HCT116 (cell line): ENCODE measurements around the gene TMEFF2. TPM values are rescaled to one million over a fixed set of nuclear protein-coding genes. Genes with fewer than 3 reads are reported as not detected.

Source experiments
- ATAC-seq: fragments of 200-7000 bp; cut with Tn5 transposase; 2 replicates; pipeline ENCODE4 v1.9.1; 2020; ENCODE audit warnings: mild to moderate bottlenecking, moderate library complexity
- BruUV-seq: library from RNA; stranded (reverse); fragments of 400-500 nt; replicated peaks from 2 replicates; lab custom pipeline; 2021; lab: Mats Ljungman, UMichigan
- CTCF ChIA-PET: fragments of 300-600 bp; sonication (Branson Sonifier 250); formaldehyde crosslinking; loops from one replicate; lab custom pipeline; 2021; ENCODE audit warnings: antibody characterized with exemption; lab: Charles Lee
- POLR2A ChIA-PET: fragments of 300-600, 350-600 bp; sonication (Branson Sonifier 250); formaldehyde crosslinking; loops from one replicate; lab custom pipeline; 2021; ENCODE audit warnings: antibody characterized with exemption; lab: Charles Lee
- RAD21 ChIA-PET, 2 experiments: fragments of 300-600 bp; sonication (Branson Sonifier 250); formaldehyde crosslinking; loops; one replicate each; lab custom pipeline; 2023; ENCODE audit warnings: low total read pairs in 2 of 2; ENCODE audit not compliant: uncharacterized antibody in 2 of 2, unreplicated experiment in 2 of 2, low non-redundant PET in 1 of 2; lab: Charles Lee
- DNase-seq: peaks from one replicate; pipeline ENCODE4 v3.0.0-alpha.2; 2010; ENCODE audit warnings: low read depth, low spot score
- H2AFZ ChIP-seq: fragments of 200-600 bp; shearing (Covaris generic), sonication (generic); 2 replicates; pipeline ENCODE4 v1.6.1; 2017; ENCODE audit warnings: low read depth, mixed run types, mixed read lengths, antibody characterized with exemption, low read length; ENCODE audit not compliant: poor library complexity, severe bottlenecking
- H3K27ac ChIP-seq: 2 replicates; pipeline ENCODE4 v1.5.1; 2012; ENCODE audit warnings: low read depth, low read length
- H3K27me3 ChIP-seq: fragments of 200-600 bp; sonication (generic); 2 replicates; pipeline ENCODE4 v1.6.1; 2016; ENCODE audit warnings: mixed run types, low read length, mixed read lengths; ENCODE audit not compliant: insufficient read depth
- H3K36me3 ChIP-seq, 2 experiments: fragments of 200-500 bp in 1 of 2; fragments of 200-600 bp in 1 of 2; sonication (Bioruptor generic) in 1 of 2; sonication (generic) in 1 of 2; 2 replicates each; pipeline versions ENCODE4 v1.5.1 to v1.6.1; 2014 to 2016; ENCODE audit warnings: low read length in 2 of 2, inconsistent platforms in 1 of 2, mixed read lengths in 1 of 2, mixed run types in 1 of 2; ENCODE audit not compliant: insufficient read depth in 2 of 2, control insufficient read depth in 1 of 2
- H3K4me1 ChIP-seq, 2 experiments: fragments of 200-600 bp in 1 of 2; sonication (generic) in 1 of 2; 2 replicates each; pipeline versions ENCODE4 v1.5.1 to v1.6.1; 2012 to 2017; ENCODE audit warnings: low read length in 2 of 2, inconsistent platforms in 1 of 2, mild to moderate bottlenecking in 1 of 2, mixed read lengths in 1 of 2, mixed run types in 1 of 2, moderate library complexity in 1 of 2; ENCODE audit not compliant: insufficient read depth in 2 of 2, control insufficient read depth in 1 of 2
- H3K4me2 ChIP-seq: fragments of 200-600 bp; sonication (generic); 2 replicates; pipeline ENCODE4 v1.6.1; 2017; ENCODE audit warnings: mixed run types, low read length, mixed read lengths
- H3K4me3 ChIP-seq, 2 experiments: fragments of 200-600 bp in 1 of 2; sonication (generic) in 1 of 2; replicated peaks in 1 of 2; 2 replicates each; pipeline ENCODE4 v1.5.1; 2011 to 2016; ENCODE audit warnings: low read length in 2 of 2, control low read depth in 1 of 2, low read depth in 1 of 2, mild to moderate bottlenecking in 1 of 2, mixed read lengths in 1 of 2, mixed run types in 1 of 2
- H3K79me2 ChIP-seq: fragments of 200-600 bp; sonication (generic); 2 replicates; pipeline ENCODE4 v1.6.1; 2017; ENCODE audit warnings: mild to moderate bottlenecking, mixed run types, low read length, moderate library complexity, mixed read lengths; ENCODE audit not compliant: insufficient read depth
- H3K9ac ChIP-seq: fragments of 200-600 bp; sonication (generic); 2 replicates; pipeline ENCODE4 v1.6.1; 2016; ENCODE audit warnings: low read length, mixed read lengths
- H3K9me2 ChIP-seq: fragments of 200-600 bp; sonication (generic), shearing (Covaris generic); 2 replicates; pipeline ENCODE4 v1.6.1; 2017; ENCODE audit warnings: mixed run types, mild to moderate bottlenecking, moderate library complexity; ENCODE audit not compliant: insufficient read depth
- H3K9me3 ChIP-seq, 2 experiments: fragments of 200-500 bp in 1 of 2; fragments of 200-600 bp in 1 of 2; sonication (Bioruptor generic) in 1 of 2; sonication (generic) in 1 of 2; 2 replicates each; pipeline ENCODE4 v1.6.1; 2014 to 2017; ENCODE audit warnings: low read length in 2 of 2, mixed read lengths in 2 of 2, inconsistent platforms in 1 of 2, low read depth in 1 of 2, mild to moderate bottlenecking in 1 of 2, mixed run types in 1 of 2, moderate library complexity in 1 of 2; ENCODE audit not compliant: control insufficient read depth in 1 of 2, insufficient read depth in 1 of 2
- H4K20me1 ChIP-seq: fragments of 200-600 bp; sonication (generic), shearing (Covaris generic); 2 replicates; pipeline ENCODE4 v1.6.1; 2017; ENCODE audit warnings: mixed run types, mild to moderate bottlenecking, moderate library complexity; ENCODE audit not compliant: insufficient read depth
- CBX3 ChIP-seq: IDR thresholded peaks from 2 replicates; pipeline ENCODE4 v1.6.1; 2012; ENCODE audit warnings: low read depth
- CEBPB ChIP-seq: IDR thresholded peaks from 2 replicates; pipeline ENCODE4 v1.6.1; 2012; ENCODE audit warnings: low read depth
- EGR1 ChIP-seq: IDR thresholded peaks from 2 replicates; pipeline ENCODE4 v1.6.1; 2012; ENCODE audit warnings: low read depth
- ELF1 ChIP-seq: IDR thresholded peaks from 2 replicates; pipeline ENCODE4 v1.6.1; 2012; ENCODE audit warnings: low read depth, borderline replicate concordance
- EZH2 ChIP-seq: fragments of 200-600 bp; sonication (generic); IDR thresholded peaks from 2 replicates; pipeline ENCODE4 v1.6.1; 2017; ENCODE audit warnings: antibody characterized with exemption, mixed run types
- EZH2phosphoT487 ChIP-seq: fragments of 200-600 bp; IDR thresholded peaks from 2 replicates; pipeline ENCODE4 v1.6.1; 2018; ENCODE audit warnings: antibody characterized with exemption, borderline replicate concordance
- FOSL1 ChIP-seq: IDR thresholded peaks from 2 replicates; pipeline ENCODE4 v1.6.1; 2012; ENCODE audit warnings: low read depth
- JUND ChIP-seq: IDR thresholded peaks from 2 replicates; pipeline ENCODE4 v1.6.1; 2012
- POLR2AphosphoS5 ChIP-seq: IDR thresholded peaks from 2 replicates; pipeline ENCODE4 v1.6.1; 2011; ENCODE audit warnings: mild to moderate bottlenecking, low read depth, low read length, moderate library complexity
- RAD21 ChIP-seq: IDR thresholded peaks from 2 replicates; pipeline ENCODE4 v1.6.1; 2012; ENCODE audit warnings: low read depth, mild to moderate bottlenecking
- SIN3A ChIP-seq: IDR thresholded peaks from 2 replicates; pipeline ENCODE4 v1.6.1; 2012; ENCODE audit warnings: low read depth
- SP1 ChIP-seq: IDR thresholded peaks from 2 replicates; pipeline ENCODE4 v1.6.1; 2012; ENCODE audit warnings: low read depth
- TCF7L2 ChIP-seq: IDR thresholded peaks from 2 replicates; pipeline ENCODE4 v1.7.0; 2011; ENCODE audit warnings: borderline replicate concordance, inconsistent platforms; ENCODE audit not compliant: insufficient read depth, insufficient read length; ENCODE audit errors: extremely low read depth
- YY1 ChIP-seq: IDR thresholded peaks from 2 replicates; pipeline ENCODE4 v1.6.1; 2011; ENCODE audit warnings: low read length, low read depth, moderate library complexity, mild to moderate bottlenecking; ENCODE audit not compliant: insufficient replicate concordance; ENCODE audit errors: extremely low read depth
- ZFX ChIP-seq: fragments of 450-650 bp; IDR thresholded peaks from 2 replicates; pipeline ENCODE4 v1.6.1; 2017
- intact Hi-C: fragments of 100-400 bp; cut with micrococcal nuclease; formaldehyde crosslinking; loops from 2 replicates; pipeline ENCODE4 v1.10.0; 2022
- total RNA-seq: library from RNA; stranded (reverse); gene quantifications from one replicate; pipeline ENCODE4 v1.2.1, GENCODE V29; 2021; ENCODE audit not compliant: unreplicated experiment
- TF ChIP-seq, protein P1 (sequence below): IDR thresholded peaks from 2 replicates; pipeline ENCODE4 v1.6.1; 2012
- TF ChIP-seq, protein P2 (sequence below): IDR thresholded peaks from 2 replicates; pipeline ENCODE4 v1.6.1; 2012
- TF ChIP-seq, protein P3 (sequence below): IDR thresholded peaks from 2 replicates; pipeline ENCODE4 v1.6.1; 2012; ENCODE audit warnings: low read depth

The TMEFF2 gene
- total RNA-seq, 1 experiment from 2014 or later = not detected

DNA sequence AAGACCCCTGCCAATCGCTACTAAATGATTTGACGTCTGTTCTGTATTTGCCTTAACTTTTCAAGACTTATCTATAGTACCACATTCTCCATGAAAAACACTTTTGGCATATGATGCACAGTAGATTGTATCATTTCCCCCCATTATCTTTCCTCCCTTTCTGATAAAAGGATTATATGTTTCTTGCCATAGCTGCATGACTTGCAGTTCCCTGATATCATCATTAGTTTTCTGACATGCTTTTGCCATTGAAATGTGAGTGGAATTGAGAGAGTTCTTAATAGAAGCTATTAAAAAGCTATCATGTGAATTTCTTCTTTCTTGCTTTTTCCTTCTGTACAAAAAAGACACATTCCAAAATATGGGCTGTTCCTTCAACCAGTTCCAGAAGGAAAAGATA is 130.3 kb downstream of the TMEFF2 start:
- ChIA-PET CTCF (interaction anchor here (1.2 kb wide), 1 partner anchor 98 kb away, joined by 3 read pairs; no protein-coding TSS in a partner anchor), RAD21 (no interaction called here)
- no peaks in the 10 kb centered on the region for H3K4me1 ChIP-seq
- H3K27ac ChIP-seq = no peak overlapping the region
- H3K9ac ChIP-seq = no peak overlapping the region
- intact Hi-C loops = no loop called here
- no TSS peak for BruUV-seq
- ATAC-seq = no peak
- TF ChIP-seq CEBPB = no peak
- no peak for TF ChIP-seq POLR2AphosphoS5
- no peak for TF ChIP-seq ZFX
- TF ChIP-seq, protein P1, sequence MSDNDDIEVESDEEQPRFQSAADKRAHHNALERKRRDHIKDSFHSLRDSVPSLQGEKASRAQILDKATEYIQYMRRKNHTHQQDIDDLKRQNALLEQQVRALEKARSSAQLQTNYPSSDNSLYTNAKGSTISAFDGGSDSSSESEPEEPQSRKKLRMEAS = no peak
- TF ChIP-seq YY1 = no peak
- TF ChIP-seq SIN3A = no peak
- no peak for TF ChIP-seq EZH2
- TF ChIP-seq, protein P2, sequence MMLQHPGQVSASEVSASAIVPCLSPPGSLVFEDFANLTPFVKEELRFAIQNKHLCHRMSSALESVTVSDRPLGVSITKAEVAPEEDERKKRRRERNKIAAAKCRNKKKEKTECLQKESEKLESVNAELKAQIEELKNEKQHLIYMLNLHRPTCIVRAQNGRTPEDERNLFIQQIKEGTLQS = no peak
- TF ChIP-seq TCF7L2 = no peak
- TF ChIP-seq RAD21 = no peak
- TF ChIP-seq FOSL1 = no peak
- TF ChIP-seq SP1 = no peak
- TF ChIP-seq EGR1 = no peak
- TF ChIP-seq, all 23 proteins: peak for 0
- H3K79me2 ChIP-seq = no peaks in the 10 kb centered on the region
- no peaks in the 10 kb centered on the region for H4K20me1 ChIP-seq
- no peak overlapping the region for H3K4me3 ChIP-seq
- no peak for DNase-seq
- H2AFZ ChIP-seq = no peak overlapping the region
- no peaks in the 10 kb centered on the region for H3K36me3 ChIP-seq
- H3K9me2 ChIP-seq = peaks cover 5% of the 10 kb centered on the region; the same call in 1 of the 2 replicates
- no peaks in the 10 kb centered on the region for H3K9me3 ChIP-seq
- H3K27me3 ChIP-seq = no peaks in the 10 kb centered on the region
- POLR2A ChIA-PET = no interaction called here
- no peak overlapping the region for H3K4me2 ChIP-seq

DNA sequence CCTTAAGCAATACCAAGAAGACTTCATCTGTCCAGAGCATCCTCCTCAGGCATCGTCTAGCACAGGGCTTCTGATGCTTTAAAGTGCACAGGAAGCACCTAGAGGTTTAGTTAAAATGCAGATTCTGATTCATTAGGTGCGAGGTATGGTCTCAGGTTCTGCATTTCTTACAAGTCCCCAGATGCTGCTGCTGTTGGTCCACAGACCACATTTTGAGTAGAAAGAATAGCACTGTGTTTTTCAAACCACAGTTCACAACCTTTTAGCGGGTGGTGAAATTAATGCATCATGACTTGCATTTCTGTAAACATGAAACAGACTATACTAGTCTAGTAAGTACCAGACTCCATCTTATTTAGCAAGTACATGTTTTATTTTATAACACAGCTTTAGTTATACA is 134.6 kb downstream of the TMEFF2 start:
- no peak for TF ChIP-seq SIN3A
- no peak for TF ChIP-seq JUND
- no peak for TF ChIP-seq ZFX
- TF ChIP-seq, protein P2 = no peak
- no peak for TF ChIP-seq EZH2phosphoT487
- TF ChIP-seq FOSL1 = no peak
- TF ChIP-seq CBX3 = no peak
- TF ChIP-seq, protein P3, sequence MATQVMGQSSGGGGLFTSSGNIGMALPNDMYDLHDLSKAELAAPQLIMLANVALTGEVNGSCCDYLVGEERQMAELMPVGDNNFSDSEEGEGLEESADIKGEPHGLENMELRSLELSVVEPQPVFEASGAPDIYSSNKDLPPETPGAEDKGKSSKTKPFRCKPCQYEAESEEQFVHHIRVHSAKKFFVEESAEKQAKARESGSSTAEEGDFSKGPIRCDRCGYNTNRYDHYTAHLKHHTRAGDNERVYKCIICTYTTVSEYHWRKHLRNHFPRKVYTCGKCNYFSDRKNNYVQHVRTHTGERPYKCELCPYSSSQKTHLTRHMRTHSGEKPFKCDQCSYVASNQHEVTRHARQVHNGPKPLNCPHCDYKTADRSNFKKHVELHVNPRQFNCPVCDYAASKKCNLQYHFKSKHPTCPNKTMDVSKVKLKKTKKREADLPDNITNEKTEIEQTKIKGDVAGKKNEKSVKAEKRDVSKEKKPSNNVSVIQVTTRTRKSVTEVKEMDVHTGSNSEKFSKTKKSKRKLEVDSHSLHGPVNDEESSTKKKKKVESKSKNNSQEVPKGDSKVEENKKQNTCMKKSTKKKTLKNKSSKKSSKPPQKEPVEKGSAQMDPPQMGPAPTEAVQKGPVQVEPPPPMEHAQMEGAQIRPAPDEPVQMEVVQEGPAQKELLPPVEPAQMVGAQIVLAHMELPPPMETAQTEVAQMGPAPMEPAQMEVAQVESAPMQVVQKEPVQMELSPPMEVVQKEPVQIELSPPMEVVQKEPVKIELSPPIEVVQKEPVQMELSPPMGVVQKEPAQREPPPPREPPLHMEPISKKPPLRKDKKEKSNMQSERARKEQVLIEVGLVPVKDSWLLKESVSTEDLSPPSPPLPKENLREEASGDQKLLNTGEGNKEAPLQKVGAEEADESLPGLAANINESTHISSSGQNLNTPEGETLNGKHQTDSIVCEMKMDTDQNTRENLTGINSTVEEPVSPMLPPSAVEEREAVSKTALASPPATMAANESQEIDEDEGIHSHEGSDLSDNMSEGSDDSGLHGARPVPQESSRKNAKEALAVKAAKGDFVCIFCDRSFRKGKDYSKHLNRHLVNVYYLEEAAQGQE = no peak
- no peak for TF ChIP-seq ELF1
- TF ChIP-seq EZH2 = no peak
- H3K9ac ChIP-seq = no peak overlapping the region
- no peak overlapping the region for H3K27ac ChIP-seq
- BruUV-seq = no TSS peak
- H3K4me3 ChIP-seq = no peak overlapping the region
- ChIA-PET RAD21 (no interaction called here), POLR2A (no interaction called here), CTCF (no interaction called here)
- no peaks in the 10 kb centered on the region for H3K79me2 ChIP-seq
- intact Hi-C loops = no loop called here
- no peak for ATAC-seq
- no peak overlapping the region for H3K4me2 ChIP-seq
- no peaks in the 10 kb centered on the region for H3K9me2 ChIP-seq
- no peaks in the 10 kb centered on the region for H4K20me1 ChIP-seq
- no peak overlapping the region for H2AFZ ChIP-seq
- DNase-seq = no peak
- no peaks in the 10 kb centered on the region for H3K27me3 ChIP-seq
- no peaks in the 10 kb centered on the region for H3K4me1 ChIP-seq
- no peaks in the 10 kb centered on the region for H3K36me3 ChIP-seq
- H3K9me3 ChIP-seq = no peaks in the 10 kb centered on the region
